Peyer's patch (tissue), 4 donors: ENCODE data around the gene PPP3R1.

Experiments used
- POLR2A ChIP-seq, 2 donors: fragments of 450-650 bp; IDR thresholded peaks; one replicate each; pipeline ENCODE4 v1.5.1; 2017; ENCODE audit warnings: antibody characterized with exemption in 2 of 2, mild to moderate bottlenecking in 2 of 2, moderate library complexity in 2 of 2
- TF ChIP-seq, protein P1 (sequence below), 6 experiments: fragments of 450-650 bp in 4 of 6; fragments of 200-600 bp in 2 of 6; sonication (generic) in 1 of 6; IDR thresholded peaks; one replicate each; pipeline ENCODE4 v1.5.1; 2017 to 2019; ENCODE audit warnings: antibody characterized with exemption in 6 of 6, mild to moderate bottlenecking in 3 of 6, moderate library complexity in 1 of 6

DNA sequence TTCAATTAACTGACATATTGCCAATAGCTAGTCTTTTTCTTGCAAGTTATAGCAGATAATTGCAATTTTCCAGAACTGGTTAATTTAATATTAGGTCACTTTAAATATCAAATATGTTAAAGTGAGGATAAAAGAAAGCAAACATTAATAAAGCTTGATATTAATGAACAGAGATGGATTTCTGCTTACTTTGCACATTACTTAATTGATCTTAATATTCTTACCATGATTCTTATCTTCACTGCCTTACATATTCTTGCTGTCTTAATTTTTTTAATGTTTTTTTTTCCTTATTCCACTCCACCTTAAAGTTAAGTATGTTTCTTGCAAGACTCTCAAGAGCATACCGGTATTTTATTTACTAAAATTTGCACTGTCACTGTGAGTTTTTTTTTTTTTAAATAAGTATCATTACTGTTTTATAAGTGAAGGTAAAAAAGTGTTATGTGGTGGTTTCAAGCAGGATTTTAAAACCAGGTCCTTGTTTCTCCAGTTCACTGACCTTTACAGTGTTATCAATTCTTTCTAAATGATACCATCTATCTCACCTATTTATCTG is 33.9 kb downstream of the PPP3R1 start:
- TF ChIP-seq, protein P1, sequence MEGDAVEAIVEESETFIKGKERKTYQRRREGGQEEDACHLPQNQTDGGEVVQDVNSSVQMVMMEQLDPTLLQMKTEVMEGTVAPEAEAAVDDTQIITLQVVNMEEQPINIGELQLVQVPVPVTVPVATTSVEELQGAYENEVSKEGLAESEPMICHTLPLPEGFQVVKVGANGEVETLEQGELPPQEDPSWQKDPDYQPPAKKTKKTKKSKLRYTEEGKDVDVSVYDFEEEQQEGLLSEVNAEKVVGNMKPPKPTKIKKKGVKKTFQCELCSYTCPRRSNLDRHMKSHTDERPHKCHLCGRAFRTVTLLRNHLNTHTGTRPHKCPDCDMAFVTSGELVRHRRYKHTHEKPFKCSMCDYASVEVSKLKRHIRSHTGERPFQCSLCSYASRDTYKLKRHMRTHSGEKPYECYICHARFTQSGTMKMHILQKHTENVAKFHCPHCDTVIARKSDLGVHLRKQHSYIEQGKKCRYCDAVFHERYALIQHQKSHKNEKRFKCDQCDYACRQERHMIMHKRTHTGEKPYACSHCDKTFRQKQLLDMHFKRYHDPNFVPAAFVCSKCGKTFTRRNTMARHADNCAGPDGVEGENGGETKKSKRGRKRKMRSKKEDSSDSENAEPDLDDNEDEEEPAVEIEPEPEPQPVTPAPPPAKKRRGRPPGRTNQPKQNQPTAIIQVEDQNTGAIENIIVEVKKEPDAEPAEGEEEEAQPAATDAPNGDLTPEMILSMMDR (IDR thresholded peaks at IDR 0.05): no peak
- no peak for TF ChIP-seq POLR2A (IDR thresholded peaks at IDR 0.05)
